HS-5 (cell line): ENCODE data around the gene ZC3H18.

Experiments
- DNase-seq: peaks from one replicate; pipeline ENCODE4 v3.0.0-alpha.2; 2012; ENCODE audit warnings: low read depth

The ZC3H18 gene

GRCh38 chr16:88552166-88552565 lies 18.0 kb upstream of the ZC3H18 start:
- no peak for DNase-seq

- no peak for DNase-seq
Measured at GRCh38 chr16:88552815-88553214, 17.4 kb upstream of the ZC3H18 start.

DNA sequence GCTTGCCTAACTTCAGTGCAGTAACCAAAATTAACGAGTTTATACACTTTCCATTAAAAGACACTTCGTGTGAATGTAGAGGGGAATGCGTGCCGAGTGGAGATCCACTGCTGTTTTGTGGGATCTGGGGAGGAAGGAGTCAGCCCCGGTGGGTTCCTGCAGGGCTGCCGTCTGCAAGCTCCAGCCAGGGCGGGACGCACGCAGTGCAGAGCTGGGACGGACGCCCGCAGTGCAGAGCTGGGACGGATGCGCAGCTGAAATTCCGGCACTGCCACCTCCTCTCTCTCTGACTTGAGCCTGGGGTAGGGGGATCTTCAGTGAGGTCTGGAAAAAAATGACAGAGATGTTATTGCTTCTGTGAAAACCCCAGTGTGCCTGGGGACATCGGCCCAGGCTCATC lies 16.5 kb upstream of the ZC3H18 start:
- DNase-seq: no peak

DNA sequence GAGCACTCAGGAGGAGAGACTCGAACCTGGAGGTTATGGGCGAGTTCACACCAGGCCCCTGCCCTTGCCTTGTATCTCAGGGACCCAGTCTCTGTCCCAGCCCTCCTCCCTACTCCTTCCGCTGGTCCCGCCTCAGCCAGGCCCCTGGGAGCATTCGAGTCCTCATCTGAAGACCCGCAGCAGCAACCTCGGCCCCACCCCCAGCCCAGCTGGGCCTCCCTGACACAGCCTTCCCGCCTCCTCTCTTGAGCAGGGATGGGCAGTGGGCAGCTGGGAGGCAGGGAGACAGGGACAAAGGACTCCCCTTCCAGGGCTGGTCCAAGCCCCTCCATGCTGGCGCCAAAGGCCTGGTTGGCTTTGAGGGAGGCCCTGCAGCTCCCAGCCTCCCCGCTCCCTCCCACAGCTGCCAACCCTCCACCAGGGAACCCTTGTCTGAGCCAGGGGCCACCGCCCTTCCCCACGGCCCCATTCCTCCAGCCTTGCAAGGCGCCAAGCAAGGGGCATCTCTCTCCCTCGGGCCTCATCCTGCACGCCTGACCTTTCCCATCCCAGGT lies 15.4 kb upstream of the ZC3H18 start:
- no peak for DNase-seq

- no peak for DNase-seq
Measured at GRCh38 chr16:88556294-88556988, 13.8 kb upstream of the ZC3H18 start.

GRCh38 chr16:88558457-88559442 lies 11.5 kb upstream of the ZC3H18 start:
- no peak for DNase-seq

DNA sequence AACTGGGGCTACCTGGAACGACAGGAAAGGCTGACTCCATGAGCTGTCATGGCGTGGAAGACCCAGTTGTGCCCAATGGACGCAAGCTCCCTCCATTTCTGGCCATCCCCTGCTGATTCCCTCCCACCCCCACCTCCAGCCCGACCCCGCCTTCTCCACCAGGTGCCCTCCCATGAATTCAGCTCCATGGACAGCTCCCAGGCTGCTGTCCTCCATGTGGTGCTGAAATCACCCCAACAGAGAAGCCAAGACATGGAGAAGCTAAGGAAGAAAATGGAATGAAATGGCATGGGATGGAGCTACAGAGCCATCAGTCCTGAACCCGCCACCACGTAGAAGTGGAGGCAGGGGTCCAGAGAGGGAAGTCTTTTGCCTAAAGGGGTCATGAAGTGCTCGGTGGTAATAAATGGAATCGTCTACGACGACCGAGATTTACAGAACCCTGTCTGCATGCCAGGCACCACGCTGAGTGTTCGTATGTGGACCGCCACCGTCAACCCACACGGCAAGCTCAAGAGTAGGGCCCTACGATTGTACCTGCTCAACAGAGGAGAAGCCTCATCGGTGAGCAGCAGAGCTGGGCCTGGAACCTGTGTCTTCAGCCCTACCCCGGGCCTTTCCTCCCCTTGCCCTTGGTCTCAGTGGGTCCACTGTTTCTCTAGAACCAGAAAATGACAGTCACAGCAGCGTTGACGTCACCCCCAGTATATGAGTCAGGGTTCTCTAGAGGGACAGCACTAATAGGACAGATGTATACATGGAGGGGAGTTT lies 9.3 kb upstream of the ZC3H18 start:
- DNase-seq: no peak

GRCh38 chr16:88561485-88562359 lies 8.5 kb upstream of the ZC3H18 start:
- no peak for DNase-seq

- no peak for DNase-seq
Measured at GRCh38 chr16:88566158-88566557, 4.0 kb upstream of the ZC3H18 start.

DNA sequence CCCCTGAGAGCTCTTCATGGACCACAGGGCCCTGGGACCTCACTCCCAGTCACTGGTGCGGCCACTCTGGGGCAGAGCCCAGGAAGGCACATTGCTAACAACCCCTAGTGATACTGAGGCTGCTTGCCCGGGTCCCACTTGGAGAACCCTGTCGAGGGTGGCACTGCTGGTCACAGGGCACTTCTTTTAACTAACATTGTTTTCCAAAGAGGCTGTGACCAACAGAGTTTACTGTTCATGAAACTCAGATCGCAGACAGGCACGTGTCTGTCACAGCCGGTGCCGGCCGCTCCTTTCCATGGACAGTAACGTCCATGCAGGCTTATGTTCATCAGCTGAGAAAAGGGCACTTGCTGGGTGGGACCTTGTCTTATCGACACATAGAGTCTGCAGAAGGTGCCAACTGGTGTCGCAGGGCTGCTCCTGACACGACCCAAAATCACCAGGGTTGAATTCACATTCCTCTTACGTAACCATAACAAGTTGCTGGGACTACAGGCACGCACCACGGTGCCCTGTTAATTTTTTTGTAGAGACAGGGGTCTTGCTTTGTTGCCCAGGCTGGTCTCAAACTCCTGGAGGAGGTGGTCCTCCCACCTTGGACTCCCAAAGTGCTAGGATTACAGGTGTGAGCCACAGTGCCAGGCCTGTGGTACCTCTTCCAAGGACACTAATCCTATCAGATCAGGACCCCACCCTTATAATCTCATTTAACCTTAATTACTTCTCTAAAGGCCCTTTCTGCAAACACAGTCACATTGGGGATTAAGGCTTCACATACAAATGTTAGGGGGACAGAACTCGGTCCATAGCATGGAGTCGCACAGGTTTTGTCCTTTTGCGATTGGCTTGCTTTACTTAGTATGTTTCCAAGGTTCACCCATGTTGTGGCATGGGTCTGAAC lies 1.2 kb upstream of the ZC3H18 start:
- DNase-seq: no peak

DNA sequence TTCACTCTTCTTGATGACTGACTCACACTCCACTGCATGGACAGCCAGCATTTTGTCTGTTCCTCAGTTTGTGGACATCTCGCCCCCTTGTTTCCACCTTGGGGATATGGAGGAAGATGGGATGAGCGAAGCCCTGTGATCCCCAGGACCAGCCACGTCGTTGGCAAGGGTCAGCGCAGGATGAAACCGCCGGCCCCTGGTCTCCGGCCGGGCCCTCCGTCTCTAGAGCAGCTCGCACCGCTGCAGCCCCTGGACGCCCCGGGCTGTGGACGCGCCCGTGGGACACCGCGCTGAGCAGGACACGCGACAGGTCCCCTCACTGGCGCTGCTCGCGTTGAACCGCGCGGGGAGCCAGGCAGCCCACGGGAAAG lies 604 bp upstream of the ZC3H18 start:
- DNase-seq: no peak

DNA sequence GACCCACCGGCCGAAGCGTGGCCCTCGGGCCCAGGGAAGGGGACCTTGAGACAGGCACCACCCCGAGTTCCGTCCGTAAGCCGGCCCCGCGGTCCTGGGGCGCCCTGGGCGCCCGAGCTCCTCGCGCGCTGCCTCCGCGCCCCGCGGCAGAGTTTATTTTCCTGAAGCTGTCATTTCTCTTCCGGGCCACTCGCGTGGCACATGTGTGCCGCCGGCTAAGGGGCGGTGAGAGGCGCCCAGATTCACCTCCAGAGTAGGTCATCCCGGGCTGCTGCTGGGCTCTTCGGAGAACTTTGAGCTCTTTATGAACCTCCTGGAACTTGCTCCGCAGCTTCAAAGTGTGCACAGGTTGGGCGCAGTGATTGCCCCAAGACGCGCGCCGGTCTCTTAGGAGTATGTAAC lies 489 bp downstream of the ZC3H18 start:
- no peak for DNase-seq

DNA sequence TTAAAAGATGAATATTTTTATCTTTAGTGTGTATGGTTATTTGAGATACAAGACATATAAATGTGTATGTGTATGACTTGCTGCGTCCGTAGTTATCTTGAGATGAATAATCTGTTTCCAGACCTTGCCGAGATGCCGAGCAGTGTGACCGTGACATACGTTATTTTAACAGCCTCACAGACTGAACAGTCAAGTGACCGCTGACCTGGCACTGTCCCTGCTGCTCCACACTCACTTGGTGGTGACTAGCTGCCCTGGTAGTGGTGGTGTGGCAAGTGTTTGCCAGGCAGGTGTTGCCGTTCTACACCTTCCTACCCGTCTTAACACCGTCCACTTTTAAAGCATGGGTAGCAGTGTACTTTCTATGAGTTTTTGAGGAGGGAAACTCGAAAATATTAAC lies 5.0 kb downstream of the ZC3H18 start:
- DNase-seq: no peak

- DNase-seq: no peak
Measured at GRCh38 chr16:88576307-88576706, 6.1 kb downstream of the ZC3H18 start.

- DNase-seq: no peak
Measured at GRCh38 chr16:88577166-88577565, 7.0 kb downstream of the ZC3H18 start.

DNA sequence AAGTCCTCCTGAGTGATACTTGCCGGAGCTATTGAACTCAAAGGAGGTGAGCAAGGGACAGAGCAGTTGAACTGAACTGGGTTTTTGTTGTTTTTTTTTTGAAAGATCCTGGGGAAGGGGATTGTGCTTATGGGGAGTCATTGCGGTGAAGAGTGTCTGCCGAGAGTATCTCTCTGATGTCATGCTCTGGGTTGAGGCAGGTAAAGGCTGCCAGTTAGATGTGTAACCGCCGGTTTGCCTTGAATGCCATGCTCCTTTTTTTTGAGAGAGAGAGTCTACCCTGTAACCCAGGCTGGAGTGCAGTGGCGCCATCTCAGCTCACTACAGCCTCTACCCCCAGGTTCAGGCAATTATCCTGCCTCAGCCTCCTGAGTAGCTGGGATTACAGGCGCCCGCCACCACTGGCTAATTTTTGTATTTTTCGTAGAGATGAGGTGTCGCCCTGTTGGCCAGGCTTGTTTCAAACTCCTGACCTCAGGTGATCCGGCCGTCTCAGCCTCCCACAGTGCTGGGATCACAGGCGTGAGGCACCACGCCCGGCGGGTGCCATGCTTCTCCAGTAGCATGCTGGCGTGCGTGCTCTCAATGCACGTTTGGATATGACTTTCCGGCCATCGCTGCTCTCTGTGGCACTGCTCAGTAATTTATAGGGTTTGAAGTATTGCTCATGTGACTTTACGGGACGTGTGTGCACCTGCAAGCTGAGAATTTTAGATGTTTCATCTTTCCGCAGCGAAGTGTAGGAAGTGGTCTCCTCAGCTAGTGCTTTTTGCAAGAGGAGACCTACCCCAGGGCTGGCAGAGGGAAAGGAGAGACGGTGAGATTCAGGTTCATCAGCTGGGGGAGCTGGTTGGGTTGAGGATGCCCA lies 8.5 kb downstream of the ZC3H18 start:
- DNase-seq: no peak

DNA sequence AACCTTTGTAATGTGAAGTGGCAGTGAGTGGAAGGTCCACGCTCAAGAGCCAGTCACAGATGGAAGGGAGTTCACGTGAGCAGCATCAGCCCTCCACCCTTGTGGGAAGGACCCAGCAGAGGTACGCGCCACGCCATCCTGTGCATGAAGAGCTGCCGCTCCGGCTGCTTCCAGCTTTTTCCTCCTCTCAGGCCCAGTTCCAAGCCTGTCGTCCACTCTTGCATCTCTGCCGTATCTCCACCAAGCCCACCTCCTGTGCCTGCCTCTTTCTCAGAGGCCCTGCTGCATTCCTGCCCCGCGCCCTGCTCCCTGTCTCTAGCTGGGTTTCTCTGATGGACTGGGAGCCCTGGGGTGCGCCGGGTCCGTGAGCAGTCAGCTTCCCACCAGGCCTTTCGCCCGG lies 10.2 kb downstream of the ZC3H18 start:
- no peak for DNase-seq

DNA sequence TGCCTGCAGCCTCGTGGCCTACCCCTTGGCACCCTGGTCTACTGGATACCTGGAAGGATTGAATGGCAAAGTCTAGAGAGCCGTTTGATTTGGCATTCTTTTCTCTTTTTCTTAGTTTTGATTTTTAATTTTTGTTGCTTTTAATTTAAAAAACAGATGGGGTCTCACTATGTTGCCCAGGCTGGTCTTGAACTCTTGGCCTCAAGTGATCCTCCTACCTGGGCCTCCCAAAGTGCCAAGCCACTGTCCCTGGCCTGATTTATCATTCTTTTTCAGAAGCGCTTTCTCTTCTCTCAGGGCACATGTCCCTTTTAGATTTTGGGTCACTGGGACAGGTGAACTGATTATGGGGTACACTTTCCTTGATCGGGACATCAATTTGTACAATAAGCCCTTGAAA lies 10.8 kb downstream of the ZC3H18 start:
- DNase-seq: no peak

GRCh38 chr16:88582912-88583575 lies 12.8 kb downstream of the ZC3H18 start:
- DNase-seq: no peak
